ENCODE data around the gene ALPK1. TPM values are rescaled to one million over a fixed set of nuclear protein-coding genes. Genes with fewer than 3 reads are reported as not detected.

Gene ALPK1
- total RNA-seq, 1 experiment from 2014 or later: 4.9 TPM

DNA sequence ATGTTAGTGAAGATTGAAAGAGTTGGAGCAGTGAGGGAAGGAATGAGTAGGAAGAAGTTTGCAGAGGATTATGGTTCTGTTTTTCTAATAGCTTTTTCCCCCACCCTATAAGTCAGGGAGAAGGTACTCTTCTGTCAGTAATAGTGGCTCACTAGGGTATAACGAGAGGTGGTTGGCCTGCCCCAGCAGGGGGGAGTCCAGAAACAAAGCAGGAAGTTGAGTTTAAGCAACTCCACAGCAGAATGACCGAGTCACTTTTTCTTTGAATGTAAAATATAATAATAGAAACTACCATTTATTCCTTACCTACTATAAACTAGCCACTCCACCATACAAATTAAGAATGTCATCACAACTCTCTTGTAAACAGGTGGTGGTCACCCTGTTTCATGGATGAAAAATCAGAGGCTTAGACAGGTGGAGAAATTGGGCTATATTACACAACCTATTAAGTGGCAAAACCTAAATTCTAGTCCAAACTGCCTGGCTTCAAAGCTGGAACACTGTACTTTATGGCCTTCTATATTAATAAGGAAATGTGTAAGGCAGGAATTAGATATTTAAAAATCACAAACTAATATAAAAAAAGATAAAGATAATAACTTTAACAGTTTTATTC, 43.7 kb upstream of the ALPK1 start:
- no peaks in the 10 kb centered on the region for H3K27me3 ChIP-seq (replicated peaks; ENCODE audit: control insufficient read depth, insufficient read depth, low read length)
- Mint-ChIP-seq H3K27ac (ENCODE audit: unreplicated experiment) (no peak overlapping the region), H3K36me3 (ENCODE audit: insufficient read depth, unreplicated experiment) (peaks cover 11% of the 10 kb centered on the region), H3K9me3 (ENCODE audit: unreplicated experiment) (no peaks in the 10 kb centered on the region), H3K4me1 (ENCODE audit: low read depth, unreplicated experiment) (peaks cover 5% of the 10 kb centered on the region), H3K27me3 (ENCODE audit: insufficient read depth, unreplicated experiment) (no peaks in the 10 kb centered on the region), H3K4me3 (ENCODE audit: unreplicated experiment) (no peak overlapping the region)
- intact Hi-C loops (cut with micrococcal nuclease; ENCODE audit: unreplicated experiment): no loop called here
- TF ChIP-seq, protein P1, sequence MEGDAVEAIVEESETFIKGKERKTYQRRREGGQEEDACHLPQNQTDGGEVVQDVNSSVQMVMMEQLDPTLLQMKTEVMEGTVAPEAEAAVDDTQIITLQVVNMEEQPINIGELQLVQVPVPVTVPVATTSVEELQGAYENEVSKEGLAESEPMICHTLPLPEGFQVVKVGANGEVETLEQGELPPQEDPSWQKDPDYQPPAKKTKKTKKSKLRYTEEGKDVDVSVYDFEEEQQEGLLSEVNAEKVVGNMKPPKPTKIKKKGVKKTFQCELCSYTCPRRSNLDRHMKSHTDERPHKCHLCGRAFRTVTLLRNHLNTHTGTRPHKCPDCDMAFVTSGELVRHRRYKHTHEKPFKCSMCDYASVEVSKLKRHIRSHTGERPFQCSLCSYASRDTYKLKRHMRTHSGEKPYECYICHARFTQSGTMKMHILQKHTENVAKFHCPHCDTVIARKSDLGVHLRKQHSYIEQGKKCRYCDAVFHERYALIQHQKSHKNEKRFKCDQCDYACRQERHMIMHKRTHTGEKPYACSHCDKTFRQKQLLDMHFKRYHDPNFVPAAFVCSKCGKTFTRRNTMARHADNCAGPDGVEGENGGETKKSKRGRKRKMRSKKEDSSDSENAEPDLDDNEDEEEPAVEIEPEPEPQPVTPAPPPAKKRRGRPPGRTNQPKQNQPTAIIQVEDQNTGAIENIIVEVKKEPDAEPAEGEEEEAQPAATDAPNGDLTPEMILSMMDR (IDR thresholded peaks at IDR 0.05; ENCODE audit: insufficient read depth in 1 of 2, low read depth in 1 of 2, low read length in 1 of 2, severe bottlenecking in 1 of 2, unreplicated experiment in 1 of 2): no peak
- no peak overlapping the region for H3K4me3 ChIP-seq (ENCODE audit: low read depth, low read length)
- no peaks in the 10 kb centered on the region for H3K36me3 ChIP-seq (ENCODE audit: control insufficient read depth, insufficient read depth, low read length)
- ChIA-PET POLR2A (no interaction called here), CTCF (no interaction called here)
- H3K4me1 ChIP-seq: no peaks in the 10 kb centered on the region; the same call in 1 of the 2 replicates
- BruUV-seq (replicated peaks): no TSS peak
- no peak for DNase-seq
- no peaks in the 10 kb centered on the region for H3K9me3 ChIP-seq

DNA sequence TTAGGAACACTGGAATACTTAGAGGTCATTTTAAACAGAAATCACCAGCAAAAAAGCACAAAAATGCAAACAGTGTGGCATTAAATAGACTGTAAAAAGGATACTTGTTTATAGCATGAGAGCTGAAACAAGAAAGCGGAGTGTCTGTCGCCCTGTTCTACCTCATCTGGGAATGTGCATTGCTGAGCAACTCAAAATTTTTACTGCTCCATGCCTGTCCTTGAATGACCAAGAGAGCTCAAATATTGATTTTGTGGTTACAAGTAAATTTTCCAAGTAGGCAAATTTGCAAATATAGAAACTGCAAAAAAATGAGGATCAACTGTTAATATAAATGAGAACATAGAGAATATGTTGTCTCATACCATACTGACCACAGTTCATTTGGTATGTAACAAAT, 40.1 kb upstream of the ALPK1 start:
- Mint-ChIP-seq H3K4me1 (ENCODE audit: low read depth, unreplicated experiment) (no peaks in the 10 kb centered on the region), H3K36me3 (ENCODE audit: insufficient read depth, unreplicated experiment) (peaks cover 17% of the 10 kb centered on the region), H3K4me3 (ENCODE audit: unreplicated experiment) (no peak overlapping the region), H3K27me3 (ENCODE audit: insufficient read depth, unreplicated experiment) (no peaks in the 10 kb centered on the region), H3K27ac (ENCODE audit: unreplicated experiment) (no peak overlapping the region), H3K9me3 (ENCODE audit: unreplicated experiment) (no peaks in the 10 kb centered on the region)
- Histone ChIP-seq H3K9me3 (no peaks in the 10 kb centered on the region), H3K36me3 (ENCODE audit: control insufficient read depth, insufficient read depth, low read length) (no peaks in the 10 kb centered on the region), H3K27me3 (replicated peaks; ENCODE audit: control insufficient read depth, insufficient read depth, low read length) (no peaks in the 10 kb centered on the region), H3K4me3 (ENCODE audit: low read depth, low read length) (no peak overlapping the region), H3K4me1 (no peaks in the 10 kb centered on the region)
- intact Hi-C loops (cut with micrococcal nuclease; ENCODE audit: unreplicated experiment): no loop called here
- TF ChIP-seq, protein P1 (IDR thresholded peaks at IDR 0.05; ENCODE audit: insufficient read depth in 1 of 2, low read depth in 1 of 2, low read length in 1 of 2, severe bottlenecking in 1 of 2, unreplicated experiment in 1 of 2): no peak
- ChIA-PET CTCF (interaction anchor here (1.0 kb wide), 1 partner anchor 157 kb away, joined by 4 read pairs; no protein-coding TSS in a partner anchor), POLR2A (no interaction called here)
- BruUV-seq (replicated peaks): no TSS peak
- no peak for DNase-seq

DNA sequence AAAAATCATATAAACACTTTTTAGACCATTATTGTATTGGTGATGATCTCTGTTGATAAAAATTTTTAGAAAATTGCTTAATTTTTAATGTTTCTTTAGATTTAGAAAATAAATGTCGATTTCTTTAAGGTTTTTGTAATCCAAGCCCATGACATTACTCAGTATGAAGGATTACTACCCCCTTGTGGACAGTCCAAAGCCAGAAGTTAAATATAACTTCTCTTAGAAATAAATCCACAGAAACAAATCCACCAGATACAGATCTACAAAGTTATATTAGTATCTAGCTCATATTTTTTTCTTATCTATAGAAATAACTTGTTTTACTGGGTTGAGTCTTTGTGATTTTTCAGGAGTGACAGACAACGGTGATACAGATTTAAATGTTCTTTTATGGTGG, 30.3 kb upstream of the ALPK1 start:
- Mint-ChIP-seq H3K36me3 (ENCODE audit: insufficient read depth, unreplicated experiment) (peaks cover 14% of the 10 kb centered on the region), H3K27ac (ENCODE audit: unreplicated experiment) (no peak overlapping the region), H3K4me1 (ENCODE audit: low read depth, unreplicated experiment) (no peaks in the 10 kb centered on the region), H3K4me3 (ENCODE audit: unreplicated experiment) (no peak overlapping the region), H3K9me3 (ENCODE audit: unreplicated experiment) (no peaks in the 10 kb centered on the region), H3K27me3 (ENCODE audit: insufficient read depth, unreplicated experiment) (no peaks in the 10 kb centered on the region)
- Histone ChIP-seq H3K27me3 (replicated peaks; ENCODE audit: control insufficient read depth, insufficient read depth, low read length) (no peaks in the 10 kb centered on the region), H3K36me3 (ENCODE audit: control insufficient read depth, insufficient read depth, low read length) (no peaks in the 10 kb centered on the region), H3K9me3 (no peaks in the 10 kb centered on the region), H3K4me3 (ENCODE audit: low read depth, low read length) (no peak overlapping the region), H3K4me1 (no peaks in the 10 kb centered on the region)
- CTCF ChIA-PET: no interaction called here
- TF ChIP-seq, protein P1 (IDR thresholded peaks at IDR 0.05; ENCODE audit: insufficient read depth in 1 of 2, low read depth in 1 of 2, low read length in 1 of 2, severe bottlenecking in 1 of 2, unreplicated experiment in 1 of 2): peak in 1 of 2 experiments; percentile 30
- POLR2A ChIA-PET: no interaction called here
- no peak for DNase-seq
- BruUV-seq (replicated peaks): no TSS peak
- intact Hi-C loops (cut with micrococcal nuclease; ENCODE audit: unreplicated experiment): loop anchor here (1.0 to 2.0 kb wide), 2 partner anchors 52 to 168 kb away; no protein-coding TSS in a partner anchor
